Measurements from ENCODE around the gene FOXP1.

DNA sequence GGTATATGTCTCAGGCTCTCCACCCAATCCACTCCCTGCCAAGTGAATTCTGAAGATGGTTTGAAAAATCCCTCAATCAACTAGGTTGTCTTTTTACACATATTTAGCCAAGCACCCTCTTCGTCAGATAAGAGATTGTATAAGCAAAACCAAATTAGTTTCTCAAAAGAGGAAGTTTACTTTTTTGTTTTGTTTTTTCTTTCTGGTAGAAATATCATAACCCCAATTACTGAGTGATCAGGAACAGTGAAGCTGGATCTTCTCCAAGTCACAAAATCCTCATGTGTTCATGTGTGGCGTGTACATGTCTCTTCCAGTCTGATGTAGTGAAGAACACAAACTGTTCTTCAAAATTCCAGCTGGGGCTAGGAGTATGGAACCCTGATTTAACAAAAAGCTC, 180.6 kb downstream of the FOXP1 start:
- TF ChIP-seq, protein P1, sequence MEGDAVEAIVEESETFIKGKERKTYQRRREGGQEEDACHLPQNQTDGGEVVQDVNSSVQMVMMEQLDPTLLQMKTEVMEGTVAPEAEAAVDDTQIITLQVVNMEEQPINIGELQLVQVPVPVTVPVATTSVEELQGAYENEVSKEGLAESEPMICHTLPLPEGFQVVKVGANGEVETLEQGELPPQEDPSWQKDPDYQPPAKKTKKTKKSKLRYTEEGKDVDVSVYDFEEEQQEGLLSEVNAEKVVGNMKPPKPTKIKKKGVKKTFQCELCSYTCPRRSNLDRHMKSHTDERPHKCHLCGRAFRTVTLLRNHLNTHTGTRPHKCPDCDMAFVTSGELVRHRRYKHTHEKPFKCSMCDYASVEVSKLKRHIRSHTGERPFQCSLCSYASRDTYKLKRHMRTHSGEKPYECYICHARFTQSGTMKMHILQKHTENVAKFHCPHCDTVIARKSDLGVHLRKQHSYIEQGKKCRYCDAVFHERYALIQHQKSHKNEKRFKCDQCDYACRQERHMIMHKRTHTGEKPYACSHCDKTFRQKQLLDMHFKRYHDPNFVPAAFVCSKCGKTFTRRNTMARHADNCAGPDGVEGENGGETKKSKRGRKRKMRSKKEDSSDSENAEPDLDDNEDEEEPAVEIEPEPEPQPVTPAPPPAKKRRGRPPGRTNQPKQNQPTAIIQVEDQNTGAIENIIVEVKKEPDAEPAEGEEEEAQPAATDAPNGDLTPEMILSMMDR (conservative IDR thresholded peaks at IDR 0.05; ENCODE audit: low read depth, low read length) = no peak
- no peak for TF ChIP-seq EZH2 (IDR thresholded peaks at IDR 0.05; ENCODE audit: borderline replicate concordance, low read depth, low read length, poor library complexity, severe bottlenecking)
